HG02610 (cell line): ENCODE results near the gene CLEC18B.
"Not testable (repeated sequence)": the region's sequence is repeated elsewhere in the genome, so short reads cannot be mapped to it uniquely, and the experiment has no call there.

Experiments
- ATAC-seq: cut with Tn5 transposase; IDR thresholded peaks from one replicate; pipeline ENCODE4 v1.9.1; 2021; ENCODE audit warnings: mild to moderate bottlenecking, moderate library complexity; ENCODE audit not compliant: unreplicated experiment

Gene CLEC18B

DNA sequence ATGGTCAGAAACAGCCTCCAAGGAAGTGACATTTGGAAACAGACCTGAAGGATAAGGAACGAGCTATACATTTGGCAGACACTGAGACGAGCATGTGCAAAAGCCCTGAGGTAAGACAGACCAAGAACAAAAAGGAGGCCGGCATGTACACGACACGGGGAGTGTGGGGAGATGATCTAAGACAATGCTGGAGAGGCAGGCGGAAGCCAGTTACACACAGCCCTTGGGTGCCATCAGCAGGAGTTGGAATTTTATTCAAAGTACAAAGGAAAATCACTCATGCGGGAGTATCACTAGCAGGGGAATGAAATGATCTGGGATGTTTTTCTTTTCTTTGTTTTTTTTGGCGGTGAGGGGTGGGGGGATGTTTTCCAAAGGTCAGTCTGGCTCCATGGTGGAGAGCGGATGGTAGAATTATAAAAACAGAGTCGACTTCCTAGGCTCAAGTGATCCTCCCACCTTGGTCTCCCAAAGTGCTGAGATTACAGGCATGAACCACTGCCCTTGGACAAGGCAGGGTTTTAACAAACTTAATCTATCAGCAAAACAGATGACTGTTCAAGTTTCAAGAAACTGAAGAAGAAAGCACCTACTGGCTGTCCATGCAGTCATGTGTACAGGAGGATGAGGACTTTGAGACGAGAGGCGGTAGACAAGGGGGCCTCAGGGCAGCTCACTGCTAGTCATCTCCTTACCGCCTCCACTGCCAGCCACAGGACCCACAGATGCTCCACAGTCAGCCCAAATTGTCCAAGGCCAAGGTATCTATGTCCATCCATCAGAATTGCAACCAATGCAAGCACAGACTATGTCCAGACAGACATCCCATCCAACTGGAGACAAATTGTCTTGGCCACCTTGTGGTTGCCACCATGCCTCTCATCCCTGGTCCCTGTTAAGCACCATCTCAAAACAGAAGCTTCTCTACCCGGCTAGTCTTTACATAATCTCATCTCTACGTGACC is 59.4 kb downstream of the CLEC18B start:
- ATAC-seq = not testable (repeated sequence)
